KMS-11 (cell line): ENCODE measurements around the gene DACT2.

Experiments
- H2AFZ ChIP-seq: fragments of 200-600 bp; sonication (generic); 2 replicates; pipeline ENCODE4 v1.6.1; 2016; ENCODE audit warnings: antibody characterized with exemption, mixed run types, low read depth
- H3K27ac ChIP-seq: fragments of 200-600 bp; sonication (generic); 2 replicates; pipeline ENCODE4 v1.6.1; 2016; ENCODE audit warnings: mild to moderate bottlenecking, mixed run types
- H3K27me3 ChIP-seq: fragments of 200-600 bp; sonication (generic); 2 replicates; pipeline ENCODE4 v1.6.1; 2017; ENCODE audit warnings: mild to moderate bottlenecking, low read depth, mixed run types, moderate library complexity; ENCODE audit not compliant: insufficient read depth
- H3K36me3 ChIP-seq: fragments of 200-600 bp; sonication (generic); 2 replicates; pipeline ENCODE4 v1.6.1; 2017; ENCODE audit warnings: mild to moderate bottlenecking, mixed run types; ENCODE audit not compliant: insufficient read depth
- H3K4me1 ChIP-seq: fragments of 200-600 bp; sonication (generic); 2 replicates; pipeline ENCODE4 v1.6.1; 2016; ENCODE audit warnings: mild to moderate bottlenecking, low read depth, mixed run types; ENCODE audit not compliant: poor library complexity, severe bottlenecking
- H3K4me2 ChIP-seq: fragments of 200-600 bp; sonication (generic); 2 replicates; pipeline ENCODE4 v1.7.0; 2016; ENCODE audit warnings: mild to moderate bottlenecking, mixed run types
- H3K4me3 ChIP-seq: fragments of 200-600 bp; sonication (generic); IDR thresholded peaks from 2 replicates; pipeline ENCODE4 v1.6.1; 2017; ENCODE audit warnings: low read depth, low read length, mixed read lengths; ENCODE audit not compliant: insufficient read depth
- H3K79me2 ChIP-seq: fragments of 200-600 bp; sonication (generic); 2 replicates; pipeline ENCODE4 v1.6.1; 2016; ENCODE audit warnings: low read depth, mixed run types; ENCODE audit not compliant: insufficient read depth
- H3K9ac ChIP-seq: fragments of 200-600 bp; sonication (generic); 2 replicates; pipeline ENCODE4 v1.6.1; 2016; ENCODE audit warnings: mild to moderate bottlenecking, mixed run types
- H4K20me1 ChIP-seq: fragments of 200-600 bp; sonication (generic); 2 replicates; pipeline ENCODE4 v1.6.1; 2016; ENCODE audit warnings: mild to moderate bottlenecking, mixed run types; ENCODE audit not compliant: insufficient read depth
- TF ChIP-seq, protein P1 (sequence below): fragments of 200-600 bp; sonication (generic); conservative IDR thresholded peaks from 2 replicates; pipeline ENCODE4 v1.6.1; 2017; ENCODE audit warnings: low read depth, mild to moderate bottlenecking, antibody characterized with exemption, low read length, moderate library complexity, mixed read lengths

Gene DACT2

DNA sequence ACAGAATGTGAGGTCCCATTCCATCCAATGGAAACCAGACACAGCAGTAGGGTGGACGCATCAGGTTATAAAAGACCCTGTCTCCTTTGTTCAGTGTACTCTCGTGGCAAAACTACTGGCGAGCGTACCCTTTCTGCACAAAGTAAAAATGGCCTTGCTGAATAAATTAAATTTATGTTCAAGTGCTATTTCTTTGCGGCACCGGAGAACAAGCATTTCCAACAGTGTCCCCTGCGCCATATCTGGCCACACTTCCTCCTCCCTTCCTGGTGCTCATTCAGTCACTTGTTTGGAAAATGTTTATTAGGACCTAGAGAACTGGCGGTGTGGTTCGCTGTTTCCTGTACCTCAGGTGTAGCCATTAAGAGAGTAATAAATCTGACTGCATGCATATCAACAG is 46.9 kb upstream of the DACT2 start:
- Histone ChIP-seq H3K4me2 (no peak overlapping the region), H3K27ac (no peak overlapping the region), H3K4me3 (no peak overlapping the region), H3K27me3 (no peaks in the 10 kb centered on the region), H3K36me3 (no peaks in the 10 kb centered on the region), H2AFZ (no peak overlapping the region), H3K4me1 (no peaks in the 10 kb centered on the region), H3K9ac (no peak overlapping the region), H4K20me1 (no peaks in the 10 kb centered on the region), H3K79me2 (no peaks in the 10 kb centered on the region)
- TF ChIP-seq, protein P1, sequence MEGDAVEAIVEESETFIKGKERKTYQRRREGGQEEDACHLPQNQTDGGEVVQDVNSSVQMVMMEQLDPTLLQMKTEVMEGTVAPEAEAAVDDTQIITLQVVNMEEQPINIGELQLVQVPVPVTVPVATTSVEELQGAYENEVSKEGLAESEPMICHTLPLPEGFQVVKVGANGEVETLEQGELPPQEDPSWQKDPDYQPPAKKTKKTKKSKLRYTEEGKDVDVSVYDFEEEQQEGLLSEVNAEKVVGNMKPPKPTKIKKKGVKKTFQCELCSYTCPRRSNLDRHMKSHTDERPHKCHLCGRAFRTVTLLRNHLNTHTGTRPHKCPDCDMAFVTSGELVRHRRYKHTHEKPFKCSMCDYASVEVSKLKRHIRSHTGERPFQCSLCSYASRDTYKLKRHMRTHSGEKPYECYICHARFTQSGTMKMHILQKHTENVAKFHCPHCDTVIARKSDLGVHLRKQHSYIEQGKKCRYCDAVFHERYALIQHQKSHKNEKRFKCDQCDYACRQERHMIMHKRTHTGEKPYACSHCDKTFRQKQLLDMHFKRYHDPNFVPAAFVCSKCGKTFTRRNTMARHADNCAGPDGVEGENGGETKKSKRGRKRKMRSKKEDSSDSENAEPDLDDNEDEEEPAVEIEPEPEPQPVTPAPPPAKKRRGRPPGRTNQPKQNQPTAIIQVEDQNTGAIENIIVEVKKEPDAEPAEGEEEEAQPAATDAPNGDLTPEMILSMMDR = no peak

DNA sequence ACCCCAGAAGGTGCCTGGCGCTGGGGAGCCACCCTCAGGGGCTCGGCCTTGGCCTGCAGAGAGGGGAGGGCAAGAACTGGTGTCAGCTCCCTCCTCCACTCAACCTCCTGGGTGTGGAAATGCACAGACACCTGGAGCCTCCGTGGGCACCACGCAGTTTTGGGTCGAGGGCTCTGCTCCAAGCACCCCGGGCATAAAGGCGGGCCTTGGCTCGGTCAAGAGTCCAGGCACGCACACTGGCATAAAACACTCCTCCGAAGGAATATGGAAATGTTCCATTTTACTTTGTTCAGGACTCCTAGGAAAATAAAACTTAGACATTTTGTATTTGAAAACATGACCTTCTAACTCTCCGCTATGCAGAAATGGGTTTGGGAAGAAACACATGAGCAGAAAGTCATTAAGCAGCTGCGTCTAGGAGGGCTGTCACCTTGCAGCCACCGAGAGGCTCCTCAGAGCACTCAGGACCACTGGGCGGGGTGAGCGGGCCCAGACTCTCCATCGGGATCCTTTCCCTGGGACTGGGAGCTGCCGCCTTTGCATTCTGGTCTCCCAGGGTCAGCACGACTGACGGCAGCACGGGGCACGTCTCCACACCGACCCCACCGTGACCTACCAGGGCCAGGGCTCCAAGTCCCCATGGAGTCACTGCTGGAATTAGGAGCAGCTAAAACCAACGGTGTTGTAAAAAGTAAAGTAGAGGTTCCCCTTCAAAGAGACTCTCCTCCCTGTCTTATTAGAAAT is 46.0 kb upstream of the DACT2 start:
- H3K27me3 ChIP-seq = no peaks in the 10 kb centered on the region
- H3K4me2 ChIP-seq = no peak overlapping the region

DNA sequence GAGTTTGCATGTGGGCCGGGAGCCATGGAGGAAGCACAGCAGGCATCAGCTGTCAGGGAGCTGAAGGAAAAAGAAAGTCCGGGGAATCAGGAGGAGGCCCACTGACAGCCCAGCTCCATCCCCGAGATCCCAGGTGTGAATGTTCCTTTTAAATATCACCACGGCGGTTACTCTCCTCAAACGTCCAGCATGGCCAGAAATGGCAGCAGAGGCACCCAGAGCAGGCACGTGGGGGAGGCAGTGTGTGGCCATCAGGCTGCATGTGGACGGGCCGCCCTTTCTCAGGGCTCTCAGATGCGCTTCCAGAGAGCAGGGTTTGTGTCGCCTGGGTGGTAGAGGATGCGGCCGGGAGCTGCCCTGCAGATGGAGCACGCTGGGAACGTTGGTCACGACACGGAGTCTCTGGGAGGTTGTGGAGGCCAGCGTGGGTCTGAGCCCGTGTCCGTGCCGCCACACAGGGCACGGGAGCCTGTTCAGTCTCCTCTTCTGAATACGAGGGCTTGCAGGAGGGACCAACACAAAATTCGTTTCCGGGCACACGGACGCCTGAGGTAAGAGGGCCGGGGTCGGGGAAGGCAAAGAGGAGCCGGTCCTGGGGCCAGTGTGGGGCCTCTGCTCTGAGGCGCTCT is 45.3 kb upstream of the DACT2 start:
- H3K27me3 ChIP-seq = no peaks in the 10 kb centered on the region
- no peaks in the 10 kb centered on the region for H3K36me3 ChIP-seq
- H3K27ac ChIP-seq = no peak overlapping the region
- H3K4me2 ChIP-seq = no peak overlapping the region
- TF ChIP-seq, protein P1 = no peak
- H3K4me3 ChIP-seq = no peak overlapping the region
- no peak overlapping the region for H2AFZ ChIP-seq
- H3K9ac ChIP-seq = no peak overlapping the region
- H4K20me1 ChIP-seq = no peaks in the 10 kb centered on the region
- H3K4me1 ChIP-seq = no peaks in the 10 kb centered on the region
- H3K79me2 ChIP-seq = no peaks in the 10 kb centered on the region

More for the DNA sequence above, 46.0 kb upstream of the DACT2 start:
- H3K79me2 ChIP-seq = no peaks in the 10 kb centered on the region
- H3K36me3 ChIP-seq = no peaks in the 10 kb centered on the region
- H3K27ac ChIP-seq = no peak overlapping the region
- no peaks in the 10 kb centered on the region for H3K4me1 ChIP-seq
- TF ChIP-seq, protein P1 = no peak
- no peaks in the 10 kb centered on the region for H4K20me1 ChIP-seq
- no peak overlapping the region for H3K4me3 ChIP-seq
- H2AFZ ChIP-seq = no peak overlapping the region
- no peak overlapping the region for H3K9ac ChIP-seq

DNA sequence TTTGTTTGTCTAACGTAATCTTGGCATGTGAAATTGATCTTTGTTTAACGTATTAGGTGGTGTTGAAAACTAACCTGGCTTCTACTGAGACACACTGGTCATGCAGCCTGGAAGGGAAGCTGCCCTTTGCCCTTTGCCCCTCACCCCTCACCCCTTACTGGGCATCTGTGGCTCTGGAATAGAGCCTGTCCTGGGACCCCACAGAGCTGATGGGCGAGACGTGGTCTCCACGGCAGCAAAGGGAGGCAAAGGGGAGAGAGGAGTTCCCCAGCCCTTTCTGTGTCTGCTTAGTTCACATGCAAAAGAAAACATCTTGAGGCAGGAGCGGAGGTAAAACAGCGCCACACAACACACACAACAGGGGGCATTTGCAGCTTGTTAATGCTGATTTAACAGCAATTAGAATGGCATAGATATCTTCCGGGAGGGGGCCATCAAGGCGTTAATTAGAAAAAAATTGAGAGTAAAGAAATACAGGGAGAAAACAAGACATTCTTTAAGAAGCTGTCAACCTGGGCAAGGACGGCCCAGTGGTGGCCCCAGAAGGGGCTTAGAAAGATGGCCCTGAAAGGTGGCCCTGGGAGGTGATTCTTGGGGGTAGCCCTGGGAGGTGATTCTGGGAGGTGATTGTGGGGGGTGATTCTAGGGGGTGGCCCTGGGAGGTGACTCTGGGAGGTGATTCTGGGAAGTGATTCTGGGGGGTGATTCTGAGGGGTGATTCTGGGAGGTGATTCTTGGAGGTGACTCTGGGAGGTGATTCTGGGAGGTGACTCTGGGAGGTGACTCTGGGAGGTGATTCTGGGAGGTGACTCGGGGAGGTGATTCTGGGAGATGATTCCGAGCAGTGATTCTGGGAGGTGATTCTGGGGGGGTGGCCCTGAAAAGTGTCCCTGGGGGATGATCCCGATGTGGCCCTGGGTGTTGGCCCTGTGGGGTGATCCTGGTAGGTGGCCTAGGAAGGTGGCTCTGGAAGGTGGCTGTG is 44.5 kb upstream of the DACT2 start:
- H3K27ac ChIP-seq = no peak overlapping the region
- no peaks in the 10 kb centered on the region for H3K4me1 ChIP-seq
- H3K27me3 ChIP-seq = no peaks in the 10 kb centered on the region
- no peaks in the 10 kb centered on the region for H3K79me2 ChIP-seq
- no peak overlapping the region for H2AFZ ChIP-seq
- no peaks in the 10 kb centered on the region for H3K36me3 ChIP-seq
- TF ChIP-seq, protein P1 = no peak
- no peak overlapping the region for H3K4me2 ChIP-seq
- no peak overlapping the region for H3K9ac ChIP-seq
- H3K4me3 ChIP-seq = no peak overlapping the region
- no peaks in the 10 kb centered on the region for H4K20me1 ChIP-seq
